Esophagus muscularis mucosa (tissue), 3 donors: ENCODE data around the gene HK2.

Source experiments
- POLR2A ChIP-seq: fragments of 450-650 bp; IDR thresholded peaks from one replicate; pipeline ENCODE4 v1.6.1; 2017; ENCODE audit warnings: antibody characterized with exemption, moderate library complexity, mild to moderate bottlenecking, low read depth
- POLR2AphosphoS5 ChIP-seq, 2 donors: sonication (generic); formaldehyde crosslinking; IDR thresholded peaks; one replicate each; pipeline ENCODE4 v1.6.1; 2017; ENCODE audit warnings: antibody characterized with exemption in 2 of 2
- TF ChIP-seq, protein P1 (sequence below), 3 experiments: fragments of 200-600 bp in 2 of 3; fragments of 450-650 bp in 1 of 3; sonication (generic) in 2 of 3; IDR thresholded peaks; one replicate each; pipeline ENCODE4 v1.5.1; 2017 to 2019; ENCODE audit warnings: antibody characterized with exemption in 3 of 3, mild to moderate bottlenecking in 2 of 3, moderate library complexity in 1 of 3

DNA sequence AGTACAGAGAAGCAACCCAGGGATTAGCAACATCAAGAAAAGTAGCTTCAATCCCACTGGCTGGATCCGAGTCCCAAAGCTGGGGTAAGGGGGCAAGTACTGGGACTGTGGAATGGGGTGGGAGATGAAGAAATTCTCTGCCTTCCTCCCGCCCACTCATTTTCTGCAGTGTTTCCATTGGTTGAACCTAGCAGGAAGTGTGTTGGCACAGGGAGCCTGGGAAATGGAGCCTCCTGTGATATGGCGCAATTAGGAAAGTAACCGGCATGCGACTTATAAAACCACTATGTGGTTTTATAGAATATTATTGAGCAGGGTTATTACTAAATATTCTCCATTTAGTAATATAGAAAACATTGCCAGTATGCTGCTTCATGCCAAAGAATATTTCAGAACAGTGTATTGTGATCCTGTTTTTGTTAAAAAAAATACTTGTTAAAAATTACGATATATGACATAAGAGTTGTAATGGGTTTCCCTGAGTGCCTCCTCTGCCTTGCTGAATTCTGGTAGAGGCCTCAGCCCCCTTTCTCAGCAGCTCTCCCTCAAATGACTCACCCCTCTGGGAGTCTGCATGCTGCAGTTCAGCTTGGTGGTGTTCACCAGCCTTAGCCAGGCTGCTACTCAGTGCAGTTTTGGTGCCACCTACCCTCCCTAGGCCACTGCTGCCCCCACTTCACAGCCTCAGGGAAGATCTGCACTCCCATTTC lies 60.5 kb downstream of the HK2 start:
- TF ChIP-seq, protein P1, sequence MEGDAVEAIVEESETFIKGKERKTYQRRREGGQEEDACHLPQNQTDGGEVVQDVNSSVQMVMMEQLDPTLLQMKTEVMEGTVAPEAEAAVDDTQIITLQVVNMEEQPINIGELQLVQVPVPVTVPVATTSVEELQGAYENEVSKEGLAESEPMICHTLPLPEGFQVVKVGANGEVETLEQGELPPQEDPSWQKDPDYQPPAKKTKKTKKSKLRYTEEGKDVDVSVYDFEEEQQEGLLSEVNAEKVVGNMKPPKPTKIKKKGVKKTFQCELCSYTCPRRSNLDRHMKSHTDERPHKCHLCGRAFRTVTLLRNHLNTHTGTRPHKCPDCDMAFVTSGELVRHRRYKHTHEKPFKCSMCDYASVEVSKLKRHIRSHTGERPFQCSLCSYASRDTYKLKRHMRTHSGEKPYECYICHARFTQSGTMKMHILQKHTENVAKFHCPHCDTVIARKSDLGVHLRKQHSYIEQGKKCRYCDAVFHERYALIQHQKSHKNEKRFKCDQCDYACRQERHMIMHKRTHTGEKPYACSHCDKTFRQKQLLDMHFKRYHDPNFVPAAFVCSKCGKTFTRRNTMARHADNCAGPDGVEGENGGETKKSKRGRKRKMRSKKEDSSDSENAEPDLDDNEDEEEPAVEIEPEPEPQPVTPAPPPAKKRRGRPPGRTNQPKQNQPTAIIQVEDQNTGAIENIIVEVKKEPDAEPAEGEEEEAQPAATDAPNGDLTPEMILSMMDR (IDR thresholded peaks at IDR 0.05), result no peak
- no peak for TF ChIP-seq POLR2A
- TF ChIP-seq POLR2AphosphoS5 (IDR thresholded peaks at IDR 0.05), result no peak
